Mononuclear cell (primary cell): ENCODE data around the gene NCF4. TPM values are rescaled to one million over a fixed set of nuclear protein-coding genes. Genes with fewer than 3 reads are reported as not detected.

Experiments used
- H3K27me3 ChIP-seq: 2 replicates; pipeline ENCODE4 v1.6.0; 2011; ENCODE audit warnings: low read length, control low read depth; ENCODE audit not compliant: insufficient read depth
- H3K4me1 ChIP-seq: 2 replicates; pipeline ENCODE4 v1.5.1; 2011; ENCODE audit warnings: mild to moderate bottlenecking, low read length, control low read depth; ENCODE audit not compliant: insufficient read depth
- H3K4me3 ChIP-seq: 2 replicates; pipeline ENCODE4 v1.5.1; 2011; ENCODE audit warnings: mild to moderate bottlenecking, low read length, moderate library complexity
- H3K9me3 ChIP-seq: 2 replicates; pipeline ENCODE4 v1.5.1; 2011; ENCODE audit warnings: low read depth, mild to moderate bottlenecking, control low read depth, low read length
- total RNA-seq: library from RNA; depleted of rRNA; stranded (reverse); fragments of >200 nt; gene quantifications from one replicate; pipeline ENCODE4 v1.2.3, GENCODE V29; 2012

The NCF4 gene
- total RNA-seq, 1 donor: 22.8 TPM

GRCh38 chr22:36829370-36830002 is 31.3 kb upstream of the NCF4 start:
- peaks cover 49% of the 10 kb centered on the region for H3K27me3 ChIP-seq
- peaks cover 25% of the 10 kb centered on the region for H3K4me1 ChIP-seq
- H3K9me3 ChIP-seq: no peaks in the 10 kb centered on the region
- no peak overlapping the region for H3K4me3 ChIP-seq

DNA sequence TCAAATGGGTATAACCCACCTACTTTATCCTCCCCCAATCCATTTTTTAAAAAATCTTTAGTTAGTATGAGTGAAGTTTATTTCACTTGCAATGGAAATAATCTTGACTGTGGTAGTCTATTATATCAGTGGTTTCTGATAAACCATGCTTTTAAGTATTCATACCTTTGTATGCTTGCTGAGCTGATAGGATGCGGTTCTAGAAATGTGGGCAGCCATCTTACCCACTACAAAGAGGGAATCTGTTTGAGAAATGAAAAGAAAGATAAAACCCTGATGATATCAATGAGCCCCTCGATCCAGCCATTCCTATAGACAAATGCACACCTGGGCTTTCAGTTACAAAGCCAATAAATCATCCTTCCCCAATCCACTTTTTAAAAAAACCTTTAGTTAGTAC is 30.2 kb upstream of the NCF4 start:
- H3K4me1 ChIP-seq: peaks cover 25% of the 10 kb centered on the region
- H3K27me3 ChIP-seq: peaks cover 56% of the 10 kb centered on the region
- no peak overlapping the region for H3K4me3 ChIP-seq
- H3K9me3 ChIP-seq: no peaks in the 10 kb centered on the region

GRCh38 chr22:36831206-36831605 is 29.6 kb upstream of the NCF4 start:
- Histone ChIP-seq H3K4me1 (peaks cover 25% of the 10 kb centered on the region), H3K4me3 (no peak overlapping the region), H3K9me3 (no peaks in the 10 kb centered on the region), H3K27me3 (peaks cover 59% of the 10 kb centered on the region)

DNA sequence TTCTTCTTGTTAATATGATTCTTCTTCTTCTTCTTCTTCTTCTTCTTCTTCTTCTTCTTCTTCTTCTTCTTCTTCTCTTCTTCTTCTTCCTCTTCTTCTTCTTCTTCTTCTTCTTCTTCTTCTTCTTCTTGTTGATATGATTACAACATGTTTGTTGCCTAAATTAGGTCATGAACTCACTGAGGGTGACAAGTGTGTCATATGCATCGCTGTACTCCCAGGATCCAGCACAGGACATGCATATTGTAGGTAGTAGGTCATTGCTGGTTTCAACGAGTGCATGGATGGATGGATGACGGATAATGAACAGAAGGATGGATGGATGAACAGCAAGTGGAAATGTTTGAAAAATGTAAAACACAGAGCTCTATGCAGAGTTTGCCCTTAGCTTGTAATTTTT is 29.1 kb upstream of the NCF4 start:
- peaks cover 57% of the 10 kb centered on the region for H3K27me3 ChIP-seq
- H3K9me3 ChIP-seq: no peaks in the 10 kb centered on the region
- no peak overlapping the region for H3K4me3 ChIP-seq
- peaks cover 25% of the 10 kb centered on the region for H3K4me1 ChIP-seq

GRCh38 chr22:36833073-36833472 is 27.7 kb upstream of the NCF4 start:
- peaks cover 6% of the 10 kb centered on the region for H3K9me3 ChIP-seq
- H3K4me3 ChIP-seq: no peak overlapping the region
- H3K27me3 ChIP-seq: peaks cover 61% of the 10 kb centered on the region

GRCh38 chr22:36835903-36836302 is 24.9 kb upstream of the NCF4 start:
- Histone ChIP-seq H3K9me3 (peaks cover 6% of the 10 kb centered on the region), H3K4me1 (peaks cover 24% of the 10 kb centered on the region), H3K27me3 (peaks cover 39% of the 10 kb centered on the region)

More at GRCh38 chr22:36833073-36833472, 27.7 kb upstream of the NCF4 start:
- H3K4me1 ChIP-seq: peaks cover 25% of the 10 kb centered on the region

GRCh38 chr22:36838119-36839030 is 22.4 kb upstream of the NCF4 start:
- H3K9me3 ChIP-seq: peaks cover 6% of the 10 kb centered on the region
- peaks cover 47% of the 10 kb centered on the region for H3K27me3 ChIP-seq

More at GRCh38 chr22:36835903-36836302, 24.9 kb upstream of the NCF4 start:
- no peak overlapping the region for H3K4me3 ChIP-seq

GRCh38 chr22:36839356-36840073 is 21.3 kb upstream of the NCF4 start:
- Histone ChIP-seq H3K4me3 (no peak overlapping the region), H3K9me3 (peaks cover 6% of the 10 kb centered on the region), H3K4me1 (no peaks in the 10 kb centered on the region), H3K27me3 (peaks cover 48% of the 10 kb centered on the region)

More at GRCh38 chr22:36838119-36839030, 22.4 kb upstream of the NCF4 start:
- Histone ChIP-seq H3K4me1 (peaks cover 2% of the 10 kb centered on the region), H3K4me3 (no peak overlapping the region)

DNA sequence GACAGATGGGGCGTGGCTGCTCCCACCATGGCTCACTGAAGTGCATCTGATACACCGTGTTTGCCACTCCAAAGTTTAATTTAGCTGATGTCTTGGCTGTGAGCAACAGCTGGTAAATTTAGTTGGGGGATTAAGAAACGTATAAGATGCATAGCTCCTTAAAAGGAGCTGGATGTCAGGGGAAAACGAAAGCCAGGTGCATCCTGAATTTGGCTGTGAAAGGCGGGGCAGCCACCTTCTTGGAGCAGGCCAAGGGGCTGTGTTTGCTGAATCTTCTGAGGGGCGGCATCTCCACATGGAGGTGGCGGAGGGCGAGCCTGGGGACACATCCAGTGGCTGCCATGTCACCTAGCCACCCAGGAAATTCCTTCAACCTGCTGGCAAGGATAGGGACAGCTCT is 20.7 kb upstream of the NCF4 start:
- peaks cover 6% of the 10 kb centered on the region for H3K9me3 ChIP-seq
- H3K4me1 ChIP-seq: no peaks in the 10 kb centered on the region
- H3K4me3 ChIP-seq: no peak overlapping the region
- peaks cover 44% of the 10 kb centered on the region for H3K27me3 ChIP-seq

DNA sequence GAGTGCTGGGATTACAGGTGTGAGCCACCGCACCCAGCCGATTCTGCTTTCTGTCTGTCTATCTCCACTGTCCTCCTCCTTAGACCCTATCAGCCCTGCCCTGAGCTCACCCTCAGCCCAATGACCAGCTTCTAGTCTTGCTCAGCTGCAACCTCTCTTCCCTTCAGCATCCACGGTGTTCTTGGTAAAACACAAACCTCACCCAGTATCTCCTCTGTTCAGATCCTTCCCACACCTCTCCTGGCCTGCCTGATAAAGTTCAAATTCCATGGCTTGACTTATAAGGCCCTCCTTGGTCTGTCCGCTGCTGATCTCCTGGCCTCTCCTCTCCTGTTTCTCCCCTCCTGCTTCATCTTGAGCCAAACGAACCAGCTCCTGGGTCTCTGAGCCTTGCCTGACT is 14.5 kb upstream of the NCF4 start:
- H3K9me3 ChIP-seq: no peaks in the 10 kb centered on the region
- H3K27me3 ChIP-seq: peaks cover 17% of the 10 kb centered on the region
- H3K4me3 ChIP-seq: no peak overlapping the region
- H3K4me1 ChIP-seq: no peaks in the 10 kb centered on the region

- no peak overlapping the region for H3K4me3 ChIP-seq
- H3K27me3 ChIP-seq: peaks cover 14% of the 10 kb centered on the region
- H3K4me1 ChIP-seq: no peaks in the 10 kb centered on the region
- H3K9me3 ChIP-seq: no peaks in the 10 kb centered on the region
Measured at GRCh38 chr22:36846949-36847348, 13.9 kb upstream of the NCF4 start.

DNA sequence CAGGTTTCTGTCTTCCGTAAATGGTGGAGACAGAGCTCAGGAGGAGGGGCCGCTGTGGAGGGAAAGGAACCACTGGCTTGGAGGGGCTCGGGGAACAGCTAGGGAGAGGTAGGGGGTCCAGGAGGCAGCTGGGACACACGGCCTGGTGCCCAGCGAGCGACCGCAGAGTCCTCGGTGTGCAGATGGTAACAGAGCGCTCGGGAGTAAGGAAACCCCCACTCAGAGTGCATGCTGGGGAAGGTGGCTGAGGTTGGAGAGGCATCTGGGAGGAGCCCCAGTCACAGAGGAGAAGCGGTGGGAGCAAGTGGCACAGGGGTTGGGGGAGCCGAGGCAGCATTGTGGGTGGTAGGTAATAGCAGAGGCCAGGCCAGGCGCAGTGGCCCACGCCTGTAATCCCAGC is 10.8 kb upstream of the NCF4 start:
- H3K4me3 ChIP-seq: no peak overlapping the region
- no peaks in the 10 kb centered on the region for H3K27me3 ChIP-seq
- no peaks in the 10 kb centered on the region for H3K9me3 ChIP-seq
- H3K4me1 ChIP-seq: peaks cover 12% of the 10 kb centered on the region

- Histone ChIP-seq H3K9me3 (no peaks in the 10 kb centered on the region), H3K4me3 (no peak overlapping the region), H3K27me3 (no peaks in the 10 kb centered on the region), H3K4me1 (peaks cover 12% of the 10 kb centered on the region)
Measured at GRCh38 chr22:36850682-36851081, 10.1 kb upstream of the NCF4 start.

DNA sequence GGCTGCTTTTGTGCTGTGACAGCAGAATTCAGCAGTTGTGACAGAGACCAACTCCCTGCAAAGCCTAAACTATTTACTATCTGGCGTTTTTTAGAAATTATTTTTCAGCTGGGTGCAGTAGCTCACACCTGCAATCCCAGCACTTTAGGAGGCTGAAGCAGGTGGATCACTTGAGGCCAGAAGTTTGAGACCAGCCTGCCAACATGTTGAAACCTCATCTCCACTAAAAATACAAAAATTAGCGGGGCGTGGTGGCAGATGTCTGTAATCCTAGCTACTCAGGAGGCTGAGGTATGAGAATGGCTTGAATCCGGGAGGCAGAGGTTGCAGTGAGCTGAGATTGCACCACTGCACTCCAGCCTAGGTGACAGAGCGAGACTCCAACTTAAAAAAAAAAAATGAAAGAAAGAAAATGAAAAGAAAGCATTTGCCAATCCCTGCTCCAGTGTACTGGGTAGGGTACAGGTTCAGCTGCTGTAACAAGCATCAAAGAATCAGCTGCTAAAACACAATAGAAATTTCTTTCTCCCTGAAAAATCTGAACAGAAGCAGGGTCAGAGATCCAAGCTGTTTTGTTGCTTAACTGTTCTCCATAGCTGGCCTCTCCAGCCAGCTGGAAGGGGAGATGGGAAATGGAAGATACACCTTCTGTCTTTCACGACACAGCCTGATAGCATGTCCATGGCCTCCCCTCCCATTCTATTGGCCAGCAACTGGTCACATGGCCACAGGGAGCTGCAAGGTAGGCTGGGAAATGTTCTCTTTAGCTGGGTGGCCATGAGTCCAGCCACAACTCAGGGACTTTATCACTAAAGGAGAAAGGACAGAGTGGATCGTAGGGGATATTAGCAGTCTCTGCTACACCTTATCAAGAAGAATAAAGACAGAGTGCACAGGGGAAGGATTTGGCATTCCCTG is 8.5 kb upstream of the NCF4 start:
- no peaks in the 10 kb centered on the region for H3K27me3 ChIP-seq
- H3K9me3 ChIP-seq: no peaks in the 10 kb centered on the region
- peaks cover 26% of the 10 kb centered on the region for H3K4me1 ChIP-seq
- H3K4me3 ChIP-seq: no peak overlapping the region
